ENCODE results near the gene SLC22A15. TPM values are rescaled to one million over a fixed set of nuclear protein-coding genes. Genes with fewer than 3 reads are reported as not detected.

SLC22A15 gene
- polyA plus RNA-seq, 2 of the 4 experiments (the other 2 are of a cell fraction): 0.81 to 2.5 TPM

GRCh38 chr1:116111524-116112021 is 135.3 kb downstream of the SLC22A15 start:
- ATAC-seq (no peak), DNase-seq (ENCODE audit: low read depth in 1 of 2, low spot score in 1 of 2) (no peak), FAIRE-seq (no peak)
- WGBS (ENCODE audit: missing lambda C conversion rate): 80% methylated on average over 10 of the region's 11 CpGs
- H3K4me1 ChIP-seq: peaks cover 28% of the 10 kb centered on the region
- H3K27ac ChIP-seq: peak overlapping the region; percentile 72 to 82; a peak in 5 of 6 replicates
- H3K9me3 ChIP-seq: no peaks in the 10 kb centered on the region
- TF ChIP-seq CHD2 (IDR thresholded peaks at IDR 0.05; ENCODE audit: low read length, partially characterized antibody) (no peak), PHF8 (IDR thresholded peaks at IDR 0.05; ENCODE audit: borderline replicate concordance, low read depth) (no peak), HOXB5 (CRISPR knock-in tag; IDR thresholded peaks at IDR 0.05) (no peak)
- CTCF ChIA-PET: interaction anchor here (1.5 kb wide), 1 partner anchor 28 kb away, joined by 11 read pairs; no protein-coding TSS in a partner anchor
- H3K4me2 ChIP-seq: peak overlapping the region; percentile 82
- no peak overlapping the region for H3K4me3 ChIP-seq
- POLR2A ChIA-PET: no interaction called here

DNA sequence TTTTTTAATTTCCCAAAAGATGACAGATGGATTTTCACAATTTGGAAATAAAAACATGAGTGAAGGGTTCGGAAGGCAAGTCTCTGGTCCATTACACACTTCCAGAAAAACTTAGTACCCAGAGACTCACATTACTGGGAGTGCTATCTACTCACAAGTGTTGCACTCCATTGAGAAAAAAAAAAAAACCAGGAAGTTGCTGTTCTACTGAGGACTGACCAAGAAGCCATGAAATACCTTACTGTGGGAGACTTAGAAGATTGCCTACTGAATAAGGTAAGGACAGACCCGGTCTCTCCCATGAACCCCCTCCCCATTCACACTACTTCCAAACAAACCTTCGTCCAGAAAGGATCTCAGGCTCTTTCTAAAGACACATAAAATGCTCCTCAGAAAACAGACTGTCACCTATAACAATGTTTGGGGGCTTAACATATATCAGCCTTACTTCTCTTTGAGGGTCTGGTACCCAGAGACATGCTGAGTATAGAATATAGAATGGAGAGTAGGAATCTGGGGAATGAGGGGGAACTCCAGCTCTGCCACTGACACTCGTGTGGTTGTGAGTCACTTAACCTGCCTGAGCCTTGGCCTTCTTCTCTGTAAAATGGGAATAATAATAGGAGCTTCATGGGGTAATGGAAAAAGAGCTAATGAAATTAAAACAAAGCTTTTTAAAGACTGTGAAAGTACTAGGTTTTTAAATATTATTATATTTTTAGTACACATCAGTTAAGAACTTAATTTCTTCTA is 136.3 kb downstream of the SLC22A15 start:
- 74% methylated on average over 4 of the region's 4 CpGs for WGBS (ENCODE audit: missing lambda C conversion rate)
- no peak overlapping the region for H3K4me2 ChIP-seq
- no peak for ATAC-seq
- no peak for TF ChIP-seq NFE2L2 (conservative IDR thresholded peaks at IDR 0.05; ENCODE audit: low read length)
- TF ChIP-seq, protein P1, sequence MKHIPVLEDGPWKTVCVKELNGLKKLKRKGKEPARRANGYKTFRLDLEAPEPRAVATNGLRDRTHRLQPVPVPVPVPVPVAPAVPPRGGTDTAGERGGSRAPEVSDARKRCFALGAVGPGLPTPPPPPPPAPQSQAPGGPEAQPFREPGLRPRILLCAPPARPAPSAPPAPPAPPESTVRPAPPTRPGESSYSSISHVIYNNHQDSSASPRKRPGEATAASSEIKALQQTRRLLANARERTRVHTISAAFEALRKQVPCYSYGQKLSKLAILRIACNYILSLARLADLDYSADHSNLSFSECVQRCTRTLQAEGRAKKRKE (CRISPR knock-in tag; IDR thresholded peaks at IDR 0.05; ENCODE audit: low read depth): no peak
- no peak for TF ChIP-seq POLR2A (IDR thresholded peaks at IDR 0.05; ENCODE audit: low read length)
- TF ChIP-seq PHF8 (IDR thresholded peaks at IDR 0.05; ENCODE audit: borderline replicate concordance, low read depth): no peak
- no peak for TF ChIP-seq MAZ (IDR thresholded peaks at IDR 0.05; ENCODE audit: borderline replicate concordance, low read depth, low read length)
- no peak for TF ChIP-seq NR3C1 (IDR thresholded peaks at IDR 0.05)
- TF ChIP-seq RCOR1 (IDR thresholded peaks at IDR 0.05; ENCODE audit: low read depth, low read length): no peak
- no peak for TF ChIP-seq ZC3H11A (IDR thresholded peaks at IDR 0.05)
- TF ChIP-seq CEBPB (IDR thresholded peaks at IDR 0.05): no peak
- TF ChIP-seq HOXB5 (CRISPR knock-in tag; IDR thresholded peaks at IDR 0.05): no peak
- TF ChIP-seq, protein P2, sequence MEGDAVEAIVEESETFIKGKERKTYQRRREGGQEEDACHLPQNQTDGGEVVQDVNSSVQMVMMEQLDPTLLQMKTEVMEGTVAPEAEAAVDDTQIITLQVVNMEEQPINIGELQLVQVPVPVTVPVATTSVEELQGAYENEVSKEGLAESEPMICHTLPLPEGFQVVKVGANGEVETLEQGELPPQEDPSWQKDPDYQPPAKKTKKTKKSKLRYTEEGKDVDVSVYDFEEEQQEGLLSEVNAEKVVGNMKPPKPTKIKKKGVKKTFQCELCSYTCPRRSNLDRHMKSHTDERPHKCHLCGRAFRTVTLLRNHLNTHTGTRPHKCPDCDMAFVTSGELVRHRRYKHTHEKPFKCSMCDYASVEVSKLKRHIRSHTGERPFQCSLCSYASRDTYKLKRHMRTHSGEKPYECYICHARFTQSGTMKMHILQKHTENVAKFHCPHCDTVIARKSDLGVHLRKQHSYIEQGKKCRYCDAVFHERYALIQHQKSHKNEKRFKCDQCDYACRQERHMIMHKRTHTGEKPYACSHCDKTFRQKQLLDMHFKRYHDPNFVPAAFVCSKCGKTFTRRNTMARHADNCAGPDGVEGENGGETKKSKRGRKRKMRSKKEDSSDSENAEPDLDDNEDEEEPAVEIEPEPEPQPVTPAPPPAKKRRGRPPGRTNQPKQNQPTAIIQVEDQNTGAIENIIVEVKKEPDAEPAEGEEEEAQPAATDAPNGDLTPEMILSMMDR (IDR thresholded peaks at IDR 0.05): no peak
- no peak for TF ChIP-seq ZNF302 (CRISPR knock-in tag; IDR thresholded peaks at IDR 0.05)
- TF ChIP-seq, protein P3, sequence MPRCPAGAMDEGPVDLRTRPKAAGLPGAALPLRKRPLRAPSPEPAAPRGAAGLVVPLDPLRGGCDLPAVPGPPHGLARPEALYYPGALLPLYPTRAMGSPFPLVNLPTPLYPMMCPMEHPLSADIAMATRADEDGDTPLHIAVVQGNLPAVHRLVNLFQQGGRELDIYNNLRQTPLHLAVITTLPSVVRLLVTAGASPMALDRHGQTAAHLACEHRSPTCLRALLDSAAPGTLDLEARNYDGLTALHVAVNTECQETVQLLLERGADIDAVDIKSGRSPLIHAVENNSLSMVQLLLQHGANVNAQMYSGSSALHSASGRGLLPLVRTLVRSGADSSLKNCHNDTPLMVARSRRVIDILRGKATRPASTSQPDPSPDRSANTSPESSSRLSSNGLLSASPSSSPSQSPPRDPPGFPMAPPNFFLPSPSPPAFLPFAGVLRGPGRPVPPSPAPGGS (IDR thresholded peaks at IDR 0.05): no peak
- no peak for DNase-seq (ENCODE audit: low read depth in 1 of 2, low spot score in 1 of 2)
- no peak for FAIRE-seq
- H3K4me1 ChIP-seq: peaks cover 28% of the 10 kb centered on the region
- ChIA-PET CTCF (interaction anchor here (0.7 to 1.3 kb wide), 2 partner anchors 12 kb away, joined by 3 read pairs; no protein-coding TSS in a partner anchor), POLR2A (no interaction called here)
- no peak overlapping the region for H3K4me3 ChIP-seq
- H3K9me3 ChIP-seq: no peaks in the 10 kb centered on the region
- peak overlapping the region; percentile 21 to 72; a peak in 2 of 6 replicates for H3K27ac ChIP-seq

- CTCF ChIA-PET: interaction anchor here (1.3 kb wide), 1 partner anchor 11 kb away, joined by 3 read pairs; no protein-coding TSS in a partner anchor
- WGBS (ENCODE audit: missing lambda C conversion rate): 77% methylated on average over 7 of the region's 7 CpGs
Measured at GRCh38 chr1:116113615-116114014, 137.3 kb downstream of the SLC22A15 start.

More at GRCh38 chr1:116113615-116114014, 137.3 kb downstream of the SLC22A15 start:
- Histone ChIP-seq H3K4me3 (no peak overlapping the region), H3K9me3 (no peaks in the 10 kb centered on the region), H3K4me2 (no peak overlapping the region), H3K27ac (no peak overlapping the region), H3K4me1 (peaks cover 28% of the 10 kb centered on the region)
- FAIRE-seq (no peak), ATAC-seq (no peak), DNase-seq (ENCODE audit: low read depth in 1 of 2, low spot score in 1 of 2) (no peak)
- POLR2A ChIA-PET: no interaction called here
- TF ChIP-seq CEBPB (IDR thresholded peaks at IDR 0.05) (peak; percentile 42 to 58; a peak in 3 of 4 replicates), RFX5 (IDR thresholded peaks at IDR 0.05) (no peak)

Data from A549 (cell line).